Fibroblast of pulmonary artery (primary cell): Measurements from ENCODE around the gene ZNF587B.
"Not testable (repeated sequence)": the region's sequence is repeated elsewhere in the genome, so short reads cannot be mapped to it uniquely, and the experiment has no call there.

Experiments
- DNase-seq: peaks from one replicate; pipeline ENCODE4 v3.0.0-alpha.2; 2010; ENCODE audit warnings: low read depth
- H3K4me3 ChIP-seq: replicated peaks from 2 replicates; pipeline ENCODE4 v1.5.1; 2011; ENCODE audit warnings: low read depth, mild to moderate bottlenecking, control low read depth, low read length, moderate library complexity
- CTCF ChIP-seq: IDR thresholded peaks from 2 replicates; pipeline ENCODE4 v1.5.1; 2011; ENCODE audit warnings: mild to moderate bottlenecking, control low read depth, low read length, inconsistent platforms; ENCODE audit errors: missing control alignments

Gene ZNF587B

GRCh38 chr19:57802269-57802668 is 27.8 kb upstream of the ZNF587B start:
- no peak for DNase-seq
- no peak for TF ChIP-seq CTCF

GRCh38 chr19:57803265-57803593 is 26.9 kb upstream of the ZNF587B start:
- no peak for TF ChIP-seq CTCF
- H3K4me3 ChIP-seq = peak overlapping the region; percentile 75
- no peak for DNase-seq

More at GRCh38 chr19:57802269-57802668, 27.8 kb upstream of the ZNF587B start:
- no peak overlapping the region for H3K4me3 ChIP-seq

GRCh38 chr19:57803594-57804325 is 26.3 kb upstream of the ZNF587B start:
- no peak for TF ChIP-seq CTCF
- peak overlapping the region; percentile 75 for H3K4me3 ChIP-seq
- peak; percentile 83 for DNase-seq

GRCh38 chr19:57807541-57807940 is 22.6 kb upstream of the ZNF587B start:
- TF ChIP-seq CTCF = no peak
- peak; percentile 64 for DNase-seq

GRCh38 chr19:57810410-57811295 is 19.4 kb upstream of the ZNF587B start:
- not testable (repeated sequence) for H3K4me3 ChIP-seq, DNase-seq

More at GRCh38 chr19:57807541-57807940, 22.6 kb upstream of the ZNF587B start:
- H3K4me3 ChIP-seq = no peak overlapping the region

- TF ChIP-seq CTCF = no peak
- H3K4me3 ChIP-seq = no peak overlapping the region
- DNase-seq = no peak
Measured at GRCh38 chr19:57812226-57812625, 17.9 kb upstream of the ZNF587B start.

GRCh38 chr19:57812975-57813820 is 16.9 kb upstream of the ZNF587B start:
- H3K4me3 ChIP-seq = peak overlapping the region; percentile 94
- not testable (repeated sequence) for DNase-seq
